Measurements from ENCODE around the gene GGA3. TPM values are rescaled to one million over a fixed set of nuclear protein-coding genes. Genes with fewer than 3 reads are reported as not detected.

GGA3 gene
- total RNA-seq, 1 experiment from 2014 or later: 94.4 TPM

GRCh38 chr17:75273977-75274708 lies 12.7 kb upstream of the GGA3 start:
- Histone ChIP-seq H3K36me3 (ENCODE audit: control insufficient read depth, insufficient read depth, low read length) (peaks cover 2% of the 10 kb centered on the region; the same call in 1 of the 2 replicates), H3K4me1 (peaks cover 9% of the 10 kb centered on the region; the same call in 1 of the 2 replicates), H3K9me3 (no peaks in the 10 kb centered on the region), H3K4me3 (ENCODE audit: low read depth, low read length) (no peak overlapping the region), H3K27me3 (replicated peaks; ENCODE audit: control insufficient read depth, insufficient read depth, low read length) (no peaks in the 10 kb centered on the region)
- ChIA-PET POLR2A (no interaction called here), CTCF (interaction anchor here (0.5 kb wide), 1 partner anchor 25 kb away, joined by 3 read pairs; no protein-coding TSS in a partner anchor)
- TF ChIP-seq, protein P1, sequence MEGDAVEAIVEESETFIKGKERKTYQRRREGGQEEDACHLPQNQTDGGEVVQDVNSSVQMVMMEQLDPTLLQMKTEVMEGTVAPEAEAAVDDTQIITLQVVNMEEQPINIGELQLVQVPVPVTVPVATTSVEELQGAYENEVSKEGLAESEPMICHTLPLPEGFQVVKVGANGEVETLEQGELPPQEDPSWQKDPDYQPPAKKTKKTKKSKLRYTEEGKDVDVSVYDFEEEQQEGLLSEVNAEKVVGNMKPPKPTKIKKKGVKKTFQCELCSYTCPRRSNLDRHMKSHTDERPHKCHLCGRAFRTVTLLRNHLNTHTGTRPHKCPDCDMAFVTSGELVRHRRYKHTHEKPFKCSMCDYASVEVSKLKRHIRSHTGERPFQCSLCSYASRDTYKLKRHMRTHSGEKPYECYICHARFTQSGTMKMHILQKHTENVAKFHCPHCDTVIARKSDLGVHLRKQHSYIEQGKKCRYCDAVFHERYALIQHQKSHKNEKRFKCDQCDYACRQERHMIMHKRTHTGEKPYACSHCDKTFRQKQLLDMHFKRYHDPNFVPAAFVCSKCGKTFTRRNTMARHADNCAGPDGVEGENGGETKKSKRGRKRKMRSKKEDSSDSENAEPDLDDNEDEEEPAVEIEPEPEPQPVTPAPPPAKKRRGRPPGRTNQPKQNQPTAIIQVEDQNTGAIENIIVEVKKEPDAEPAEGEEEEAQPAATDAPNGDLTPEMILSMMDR (IDR thresholded peaks at IDR 0.05; ENCODE audit: insufficient read depth in 1 of 2, low read depth in 1 of 2, low read length in 1 of 2, severe bottlenecking in 1 of 2, unreplicated experiment in 1 of 2): no peak
- H3K27me3 Mint-ChIP-seq (ENCODE audit: insufficient read depth, unreplicated experiment): no peaks in the 10 kb centered on the region
- BruUV-seq (replicated peaks): no TSS peak
- intact Hi-C loops (cut with micrococcal nuclease; ENCODE audit: unreplicated experiment): no loop called here
- no peaks in the 10 kb centered on the region for H3K9me3 Mint-ChIP-seq (ENCODE audit: unreplicated experiment)
- H3K4me3 Mint-ChIP-seq (ENCODE audit: unreplicated experiment): no peak overlapping the region
- H3K4me1 Mint-ChIP-seq (ENCODE audit: low read depth, unreplicated experiment): peaks cover 17% of the 10 kb centered on the region
- no peak for DNase-seq
- H3K27ac Mint-ChIP-seq (ENCODE audit: unreplicated experiment): no peak overlapping the region
- H3K36me3 Mint-ChIP-seq (ENCODE audit: insufficient read depth, unreplicated experiment): peaks cover 44% of the 10 kb centered on the region

GRCh38 chr17:75272848-75273184 lies 11.4 kb upstream of the GGA3 start:
- no peaks in the 10 kb centered on the region for H3K9me3 Mint-ChIP-seq (ENCODE audit: unreplicated experiment)
- peak overlapping the region; percentile 71 for H3K4me3 Mint-ChIP-seq (ENCODE audit: unreplicated experiment)
- no peaks in the 10 kb centered on the region for H3K9me3 ChIP-seq
- no peak overlapping the region for H3K27ac Mint-ChIP-seq (ENCODE audit: unreplicated experiment)
- CTCF ChIA-PET: interaction anchor here (1.5 kb wide), 1 partner anchor 11 kb away, joined by 3 read pairs; the partner anchor contains the start of genes GGA3 and MRPS7
- H3K36me3 ChIP-seq (ENCODE audit: control insufficient read depth, insufficient read depth, low read length): peaks cover 2% of the 10 kb centered on the region; the same call in 1 of the 2 replicates
- no peak for DNase-seq
- H3K27me3 Mint-ChIP-seq (ENCODE audit: insufficient read depth, unreplicated experiment): no peaks in the 10 kb centered on the region
- intact Hi-C loops (cut with micrococcal nuclease; ENCODE audit: unreplicated experiment): no loop called here
- H3K4me1 Mint-ChIP-seq (ENCODE audit: low read depth, unreplicated experiment): peaks cover 15% of the 10 kb centered on the region
- TF ChIP-seq, protein P1 (IDR thresholded peaks at IDR 0.05; ENCODE audit: insufficient read depth in 1 of 2, low read depth in 1 of 2, low read length in 1 of 2, severe bottlenecking in 1 of 2, unreplicated experiment in 1 of 2): no peak
- H3K27me3 ChIP-seq (replicated peaks; ENCODE audit: control insufficient read depth, insufficient read depth, low read length): no peaks in the 10 kb centered on the region
- BruUV-seq (replicated peaks): no TSS peak
- POLR2A ChIA-PET: interaction anchor here (4.0 kb wide), 1 partner anchor 11 kb away, joined by 48 read pairs; the partner anchor contains the start of genes GGA3 and MRPS7
- H3K4me1 ChIP-seq: peaks cover 9% of the 10 kb centered on the region; the same call in 1 of the 2 replicates
- no peak overlapping the region for H3K4me3 ChIP-seq (ENCODE audit: low read depth, low read length)
- H3K36me3 Mint-ChIP-seq (ENCODE audit: insufficient read depth, unreplicated experiment): peaks cover 42% of the 10 kb centered on the region

DNA sequence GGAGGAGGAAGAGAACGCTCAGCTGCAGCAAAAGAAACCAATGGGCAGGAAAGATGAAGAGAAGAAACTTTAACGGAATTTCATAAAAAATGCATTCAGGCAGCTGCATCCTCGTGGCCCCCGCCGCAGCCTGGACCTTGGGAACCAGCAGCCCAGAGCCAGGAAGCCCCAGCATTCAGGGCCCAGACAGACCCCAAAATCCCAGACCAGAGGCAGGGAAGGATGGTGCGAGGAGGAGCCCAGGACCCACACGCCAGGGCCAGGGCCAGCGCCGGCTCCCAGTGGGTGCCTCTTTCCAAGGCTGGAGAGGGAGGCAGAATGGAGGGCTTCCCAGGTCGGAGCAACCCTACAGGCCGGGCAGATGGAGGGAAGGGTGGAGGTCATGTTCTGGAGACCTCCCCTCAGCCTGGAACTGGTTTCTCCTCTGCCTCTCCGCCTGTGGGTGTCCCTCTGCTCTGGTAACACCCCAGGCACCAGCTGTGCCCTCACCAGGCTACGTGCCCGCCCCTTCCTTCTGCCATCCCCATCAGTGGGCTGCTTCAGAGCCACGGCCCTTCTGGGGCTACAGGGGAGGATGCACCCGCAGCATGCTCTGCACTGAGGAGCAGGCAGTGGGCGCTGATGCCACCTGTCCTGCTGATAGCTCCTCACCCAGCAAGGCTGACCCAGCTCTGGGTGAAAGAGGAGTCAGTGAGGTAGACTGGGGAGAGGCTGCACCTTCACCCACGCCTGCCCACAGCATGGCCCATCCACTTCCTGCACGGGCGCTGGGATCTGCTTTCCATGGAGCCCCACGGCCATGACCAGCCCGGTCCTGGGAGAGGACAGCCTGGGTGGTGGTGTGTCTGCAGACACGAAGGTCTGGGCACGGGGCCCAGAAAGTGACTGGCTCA lies 10.8 kb upstream of the GGA3 start:
- Mint-ChIP-seq H3K27ac (ENCODE audit: unreplicated experiment) (peak overlapping the region; percentile 1), H3K36me3 (ENCODE audit: insufficient read depth, unreplicated experiment) (peaks cover 44% of the 10 kb centered on the region), H3K4me3 (ENCODE audit: unreplicated experiment) (peak overlapping the region; percentile 71), H3K9me3 (ENCODE audit: unreplicated experiment) (no peaks in the 10 kb centered on the region), H3K27me3 (ENCODE audit: insufficient read depth, unreplicated experiment) (no peaks in the 10 kb centered on the region), H3K4me1 (ENCODE audit: low read depth, unreplicated experiment) (peaks cover 15% of the 10 kb centered on the region)
- ChIA-PET CTCF (interaction anchor here (0.6 to 3.2 kb wide), 10 partner anchors 11 to 1069 kb away, joined by 3 to 91 read pairs (median 6); partner anchors contain the start of genes GGA3, GRB2, LLGL2 and MRPS7), POLR2A (interaction anchor here (1.9 to 4.0 kb wide), 2 partner anchors 11 to 122 kb away, joined by 22 to 48 read pairs; partner anchors contain the start of genes GGA3 and MRPS7)
- Histone ChIP-seq H3K36me3 (ENCODE audit: control insufficient read depth, insufficient read depth, low read length) (peaks cover 2% of the 10 kb centered on the region; the same call in 1 of the 2 replicates), H3K27me3 (replicated peaks; ENCODE audit: control insufficient read depth, insufficient read depth, low read length) (no peaks in the 10 kb centered on the region), H3K9me3 (no peaks in the 10 kb centered on the region), H3K4me1 (peaks cover 13% of the 10 kb centered on the region; the same call in 1 of the 2 replicates), H3K4me3 (ENCODE audit: low read depth, low read length) (peak overlapping the region; percentile 97)
- intact Hi-C loops (cut with micrococcal nuclease; ENCODE audit: unreplicated experiment): loop anchor here (2.0 kb wide), 2 partner anchors 17 to 133 kb away; partner anchors contain the start of genes GRB2 and SLC25A19
- DNase-seq: no peak
- BruUV-seq (replicated peaks): TSS peak; percentile 8
- TF ChIP-seq, protein P1 (IDR thresholded peaks at IDR 0.05; ENCODE audit: insufficient read depth in 1 of 2, low read depth in 1 of 2, low read length in 1 of 2, severe bottlenecking in 1 of 2, unreplicated experiment in 1 of 2): no peak

Measured in Caco-2 (cell line).